Measurements from ENCODE around the gene DDT. TPM values are rescaled to one million over a fixed set of nuclear protein-coding genes. Genes with fewer than 3 reads are reported as not detected.
"Not testable (repeated sequence)": the region's sequence is repeated elsewhere in the genome, so short reads cannot be mapped to it uniquely, and the experiment has no call there.

DDT gene
- total RNA-seq, 1 experiment from 2014 or later = 137 TPM

GRCh38 chr22:23984430-23984829, 10.2 kb upstream of the DDT start:
- intact Hi-C loops (cut with micrococcal nuclease; ENCODE audit: unreplicated experiment) (no loop called here), in situ Hi-C loops (cut with HindIII; ENCODE audit: low pct_unique_long_range_greater_than_20kb, low sequenced_read_pairs) (no loop called here)
- Histone ChIP-seq H3K27ac (ENCODE audit: low read length) (no peak overlapping the region), H3K4me1 (ENCODE audit: control insufficient read depth, insufficient read depth, low read length) (no peaks in the 10 kb centered on the region), H3K9me3 (ENCODE audit: control insufficient read depth, insufficient read depth, low read depth, low read length) (no peaks in the 10 kb centered on the region), H3K36me3 (ENCODE audit: control insufficient read depth, insufficient read depth, low read length) (no peaks in the 10 kb centered on the region), H3K4me3 (ENCODE audit: low read depth in 2 of 2, low read length in 2 of 2) (no peak overlapping the region), H3K27me3 (ENCODE audit: control insufficient read depth, insufficient read depth, low read length) (no peaks in the 10 kb centered on the region)
- no peak for ATAC-seq
- CTCF ChIA-PET = no interaction called here
- BruUV-seq (replicated peaks) = no TSS peak
- no peak for DNase-seq (ENCODE audit: low read depth, low spot score)
- TF ChIP-seq, protein P1, sequence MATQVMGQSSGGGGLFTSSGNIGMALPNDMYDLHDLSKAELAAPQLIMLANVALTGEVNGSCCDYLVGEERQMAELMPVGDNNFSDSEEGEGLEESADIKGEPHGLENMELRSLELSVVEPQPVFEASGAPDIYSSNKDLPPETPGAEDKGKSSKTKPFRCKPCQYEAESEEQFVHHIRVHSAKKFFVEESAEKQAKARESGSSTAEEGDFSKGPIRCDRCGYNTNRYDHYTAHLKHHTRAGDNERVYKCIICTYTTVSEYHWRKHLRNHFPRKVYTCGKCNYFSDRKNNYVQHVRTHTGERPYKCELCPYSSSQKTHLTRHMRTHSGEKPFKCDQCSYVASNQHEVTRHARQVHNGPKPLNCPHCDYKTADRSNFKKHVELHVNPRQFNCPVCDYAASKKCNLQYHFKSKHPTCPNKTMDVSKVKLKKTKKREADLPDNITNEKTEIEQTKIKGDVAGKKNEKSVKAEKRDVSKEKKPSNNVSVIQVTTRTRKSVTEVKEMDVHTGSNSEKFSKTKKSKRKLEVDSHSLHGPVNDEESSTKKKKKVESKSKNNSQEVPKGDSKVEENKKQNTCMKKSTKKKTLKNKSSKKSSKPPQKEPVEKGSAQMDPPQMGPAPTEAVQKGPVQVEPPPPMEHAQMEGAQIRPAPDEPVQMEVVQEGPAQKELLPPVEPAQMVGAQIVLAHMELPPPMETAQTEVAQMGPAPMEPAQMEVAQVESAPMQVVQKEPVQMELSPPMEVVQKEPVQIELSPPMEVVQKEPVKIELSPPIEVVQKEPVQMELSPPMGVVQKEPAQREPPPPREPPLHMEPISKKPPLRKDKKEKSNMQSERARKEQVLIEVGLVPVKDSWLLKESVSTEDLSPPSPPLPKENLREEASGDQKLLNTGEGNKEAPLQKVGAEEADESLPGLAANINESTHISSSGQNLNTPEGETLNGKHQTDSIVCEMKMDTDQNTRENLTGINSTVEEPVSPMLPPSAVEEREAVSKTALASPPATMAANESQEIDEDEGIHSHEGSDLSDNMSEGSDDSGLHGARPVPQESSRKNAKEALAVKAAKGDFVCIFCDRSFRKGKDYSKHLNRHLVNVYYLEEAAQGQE (IDR thresholded peaks at IDR 0.05; ENCODE audit: insufficient read depth in 1 of 2, low read depth in 2 of 2, low read length in 1 of 2) = no peak
- TF ChIP-seq, protein P2, sequence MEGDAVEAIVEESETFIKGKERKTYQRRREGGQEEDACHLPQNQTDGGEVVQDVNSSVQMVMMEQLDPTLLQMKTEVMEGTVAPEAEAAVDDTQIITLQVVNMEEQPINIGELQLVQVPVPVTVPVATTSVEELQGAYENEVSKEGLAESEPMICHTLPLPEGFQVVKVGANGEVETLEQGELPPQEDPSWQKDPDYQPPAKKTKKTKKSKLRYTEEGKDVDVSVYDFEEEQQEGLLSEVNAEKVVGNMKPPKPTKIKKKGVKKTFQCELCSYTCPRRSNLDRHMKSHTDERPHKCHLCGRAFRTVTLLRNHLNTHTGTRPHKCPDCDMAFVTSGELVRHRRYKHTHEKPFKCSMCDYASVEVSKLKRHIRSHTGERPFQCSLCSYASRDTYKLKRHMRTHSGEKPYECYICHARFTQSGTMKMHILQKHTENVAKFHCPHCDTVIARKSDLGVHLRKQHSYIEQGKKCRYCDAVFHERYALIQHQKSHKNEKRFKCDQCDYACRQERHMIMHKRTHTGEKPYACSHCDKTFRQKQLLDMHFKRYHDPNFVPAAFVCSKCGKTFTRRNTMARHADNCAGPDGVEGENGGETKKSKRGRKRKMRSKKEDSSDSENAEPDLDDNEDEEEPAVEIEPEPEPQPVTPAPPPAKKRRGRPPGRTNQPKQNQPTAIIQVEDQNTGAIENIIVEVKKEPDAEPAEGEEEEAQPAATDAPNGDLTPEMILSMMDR (IDR thresholded peaks at IDR 0.05) = no peak
- TF ChIP-seq SIN3A (IDR thresholded peaks at IDR 0.05; ENCODE audit: borderline replicate concordance, insufficient read depth, low read depth, low read length) = no peak
- TF ChIP-seq POLR2AphosphoS5 (IDR thresholded peaks at IDR 0.05; ENCODE audit: low read depth, low read length) = no peak
- TF ChIP-seq TCF7L2 (IDR thresholded peaks at IDR 0.05; ENCODE audit: low read depth, low read length) = no peak
- POLR2A ChIA-PET = no interaction called here

DNA sequence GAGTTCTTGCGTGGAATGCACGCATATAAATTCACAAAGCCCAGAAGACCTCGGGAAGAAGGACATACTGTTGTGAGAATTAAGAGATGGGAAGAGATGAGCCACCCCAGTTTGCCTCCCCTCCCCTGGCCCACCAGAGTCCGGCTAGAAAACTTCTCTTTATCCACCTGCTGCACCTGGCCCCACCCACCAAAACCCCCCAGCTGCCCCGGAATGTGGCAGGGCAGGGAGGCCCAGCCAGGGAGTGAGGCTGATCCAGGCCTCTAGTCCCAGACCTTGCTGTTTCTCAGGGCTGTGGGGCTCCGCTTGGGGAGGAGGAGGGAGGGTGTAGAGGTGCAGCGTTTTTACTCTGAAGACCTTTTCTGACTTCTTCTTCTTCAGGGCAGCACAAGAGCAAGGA, 6.3 kb upstream of the DDT start:
- intact Hi-C loops (cut with micrococcal nuclease; ENCODE audit: unreplicated experiment); CTCF ChIA-PET: not testable (repeated sequence)

GRCh38 chr22:23979557-23980240, 5.5 kb upstream of the DDT start, which contains the start of gene GSTT2:
Gene GSTT2 (plus strand): TSS chr22:23980134.
- H3K9me3 ChIP-seq (ENCODE audit: control insufficient read depth, insufficient read depth, low read depth, low read length); POLR2A ChIA-PET; intact Hi-C loops (cut with micrococcal nuclease; ENCODE audit: unreplicated experiment); H3K27ac ChIP-seq (ENCODE audit: low read length); H3K36me3 ChIP-seq (ENCODE audit: control insufficient read depth, insufficient read depth, low read length); in situ Hi-C loops (cut with HindIII; ENCODE audit: low pct_unique_long_range_greater_than_20kb, low sequenced_read_pairs); H3K4me1 ChIP-seq (ENCODE audit: control insufficient read depth, insufficient read depth, low read length); DNase-seq (ENCODE audit: low read depth, low spot score); BruUV-seq (replicated peaks); CTCF ChIA-PET; H3K4me3 ChIP-seq (ENCODE audit: low read depth in 2 of 2, low read length in 2 of 2); H3K27me3 ChIP-seq (ENCODE audit: control insufficient read depth, insufficient read depth, low read length): not testable (repeated sequence)
- ATAC-seq = peak; percentile 92

More for the DNA sequence above, 6.3 kb upstream of the DDT start:
- in situ Hi-C loops (cut with HindIII; ENCODE audit: low pct_unique_long_range_greater_than_20kb, low sequenced_read_pairs); H3K4me3 ChIP-seq (ENCODE audit: low read depth in 2 of 2, low read length in 2 of 2); BruUV-seq (replicated peaks); DNase-seq (ENCODE audit: low read depth, low spot score); H3K36me3 ChIP-seq (ENCODE audit: control insufficient read depth, insufficient read depth, low read length); H3K4me1 ChIP-seq (ENCODE audit: control insufficient read depth, insufficient read depth, low read length); H3K9me3 ChIP-seq (ENCODE audit: control insufficient read depth, insufficient read depth, low read depth, low read length); POLR2A ChIA-PET; H3K27ac ChIP-seq (ENCODE audit: low read length); H3K27me3 ChIP-seq (ENCODE audit: control insufficient read depth, insufficient read depth, low read length); ATAC-seq: not testable (repeated sequence)

GRCh38 chr22:23977304-23977703, 3.1 kb upstream of the DDT start:
- DNase-seq (ENCODE audit: low read depth, low spot score); H3K9me3 ChIP-seq (ENCODE audit: control insufficient read depth, insufficient read depth, low read depth, low read length); in situ Hi-C loops (cut with HindIII; ENCODE audit: low pct_unique_long_range_greater_than_20kb, low sequenced_read_pairs); H3K4me1 ChIP-seq (ENCODE audit: control insufficient read depth, insufficient read depth, low read length); H3K27me3 ChIP-seq (ENCODE audit: control insufficient read depth, insufficient read depth, low read length); H3K27ac ChIP-seq (ENCODE audit: low read length); CTCF ChIA-PET; H3K36me3 ChIP-seq (ENCODE audit: control insufficient read depth, insufficient read depth, low read length); H3K4me3 ChIP-seq (ENCODE audit: low read depth in 2 of 2, low read length in 2 of 2); ATAC-seq; POLR2A ChIA-PET; intact Hi-C loops (cut with micrococcal nuclease; ENCODE audit: unreplicated experiment); BruUV-seq (replicated peaks): not testable (repeated sequence)

GRCh38 chr22:23974836-23975352, 653 bp upstream of the DDT start:
- in situ Hi-C loops (cut with HindIII; ENCODE audit: low pct_unique_long_range_greater_than_20kb, low sequenced_read_pairs); H3K4me1 ChIP-seq (ENCODE audit: control insufficient read depth, insufficient read depth, low read length); H3K36me3 ChIP-seq (ENCODE audit: control insufficient read depth, insufficient read depth, low read length); intact Hi-C loops (cut with micrococcal nuclease; ENCODE audit: unreplicated experiment); BruUV-seq (replicated peaks); CTCF ChIA-PET; H3K27me3 ChIP-seq (ENCODE audit: control insufficient read depth, insufficient read depth, low read length); H3K4me3 ChIP-seq (ENCODE audit: low read depth in 2 of 2, low read length in 2 of 2); DNase-seq (ENCODE audit: low read depth, low spot score); POLR2A ChIA-PET; H3K9me3 ChIP-seq (ENCODE audit: control insufficient read depth, insufficient read depth, low read depth, low read length); H3K27ac ChIP-seq (ENCODE audit: low read length): not testable (repeated sequence)
- peak; percentile 79 for ATAC-seq
